Prostate gland (tissue), 2 donors: ENCODE data around the gene INPP5A.

Experiments
- POLR2A ChIP-seq: fragments of 450-650 bp; IDR thresholded peaks from one replicate; pipeline ENCODE4 v1.6.1; 2016; ENCODE audit warnings: antibody characterized with exemption, mild to moderate bottlenecking
- POLR2AphosphoS5 ChIP-seq: sonication (generic); formaldehyde crosslinking; IDR thresholded peaks from one replicate; pipeline ENCODE4 v1.6.1; 2017; ENCODE audit warnings: antibody characterized with exemption
- TF ChIP-seq, protein P1 (sequence below), 4 experiments: fragments of 200-600 bp in 2 of 4; fragments of 450-650 bp in 2 of 4; sonication (generic) in 2 of 4; IDR thresholded peaks; 1 replicate in 3 of 4; 2 replicates in 1 of 4; pipeline ENCODE4 v1.5.1; 2016 to 2019; ENCODE audit warnings: antibody characterized with exemption in 4 of 4, mild to moderate bottlenecking in 2 of 4, moderate library complexity in 2 of 4

DNA sequence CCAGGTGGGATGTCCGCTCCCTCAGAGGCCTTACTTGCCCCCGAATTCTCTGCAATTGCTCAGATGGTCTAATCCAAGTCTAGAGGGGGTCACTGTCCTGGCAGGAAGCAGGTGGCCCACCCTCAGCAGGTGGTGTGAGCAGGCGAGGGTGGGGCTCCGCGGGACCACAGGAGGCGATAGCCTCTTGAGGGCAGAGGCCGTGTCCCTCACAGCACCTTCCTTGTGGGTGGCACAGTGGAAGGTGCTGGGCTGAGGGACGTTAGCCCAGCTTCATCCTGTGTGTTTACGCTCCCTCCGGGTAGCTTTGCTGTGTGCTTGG, 38.3 kb upstream of the INPP5A start:
- TF ChIP-seq, protein P1, sequence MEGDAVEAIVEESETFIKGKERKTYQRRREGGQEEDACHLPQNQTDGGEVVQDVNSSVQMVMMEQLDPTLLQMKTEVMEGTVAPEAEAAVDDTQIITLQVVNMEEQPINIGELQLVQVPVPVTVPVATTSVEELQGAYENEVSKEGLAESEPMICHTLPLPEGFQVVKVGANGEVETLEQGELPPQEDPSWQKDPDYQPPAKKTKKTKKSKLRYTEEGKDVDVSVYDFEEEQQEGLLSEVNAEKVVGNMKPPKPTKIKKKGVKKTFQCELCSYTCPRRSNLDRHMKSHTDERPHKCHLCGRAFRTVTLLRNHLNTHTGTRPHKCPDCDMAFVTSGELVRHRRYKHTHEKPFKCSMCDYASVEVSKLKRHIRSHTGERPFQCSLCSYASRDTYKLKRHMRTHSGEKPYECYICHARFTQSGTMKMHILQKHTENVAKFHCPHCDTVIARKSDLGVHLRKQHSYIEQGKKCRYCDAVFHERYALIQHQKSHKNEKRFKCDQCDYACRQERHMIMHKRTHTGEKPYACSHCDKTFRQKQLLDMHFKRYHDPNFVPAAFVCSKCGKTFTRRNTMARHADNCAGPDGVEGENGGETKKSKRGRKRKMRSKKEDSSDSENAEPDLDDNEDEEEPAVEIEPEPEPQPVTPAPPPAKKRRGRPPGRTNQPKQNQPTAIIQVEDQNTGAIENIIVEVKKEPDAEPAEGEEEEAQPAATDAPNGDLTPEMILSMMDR (IDR thresholded peaks at IDR 0.05): no peak
- TF ChIP-seq POLR2AphosphoS5 (no peak), POLR2A (no peak)
